HG03575 (cell line): Measurements from ENCODE around the gene PLXNB3.
"Not testable (repeated sequence)": the region's sequence is repeated elsewhere in the genome, so short reads cannot be mapped to it uniquely, and the experiment has no call there.

Experiments
- ATAC-seq: cut with Tn5 transposase; IDR thresholded peaks from one replicate; pipeline ENCODE4 v1.9.1; 2021; ENCODE audit not compliant: unreplicated experiment, insufficient number of reproducible peaks, low FRiP score; ENCODE audit errors: extremely low read depth

Gene PLXNB3

GRCh38 chrX:153746359-153746758, 17.7 kb upstream of the PLXNB3 start:
- no peak for ATAC-seq

GRCh38 chrX:153746991-153747390, 17.1 kb upstream of the PLXNB3 start:
- not testable (repeated sequence) for ATAC-seq

- ATAC-seq, result not testable (repeated sequence)
These were observed 15.0 kb upstream of the PLXNB3 start for GRCh38 chrX:153749017-153749416.

- no peak for ATAC-seq
These were observed 13.8 kb upstream of the PLXNB3 start for GRCh38 chrX:153750127-153750774.

GRCh38 chrX:153755136-153755535, 8.9 kb upstream of the PLXNB3 start:
- no peak for ATAC-seq

GRCh38 chrX:153761863-153762262, 2.2 kb upstream of the PLXNB3 start:
- no peak for ATAC-seq

GRCh38 chrX:153762626-153763173, 1.3 kb upstream of the PLXNB3 start:
- ATAC-seq, result no peak

- no peak for ATAC-seq
These were observed 634 bp upstream of the PLXNB3 start for GRCh38 chrX:153763298-153763932.

- ATAC-seq, result no peak
These were observed 713 bp downstream of the PLXNB3 start for GRCh38 chrX:153764786-153765137.

GRCh38 chrX:153765138-153766079, 1.4 kb downstream of the PLXNB3 start:
- no peak for ATAC-seq

- ATAC-seq, result no peak
These were observed 2.2 kb downstream of the PLXNB3 start for GRCh38 chrX:153766098-153766817.

- ATAC-seq, result no peak
These were observed 3.0 kb downstream of the PLXNB3 start for GRCh38 chrX:153766871-153767673.

GRCh38 chrX:153767674-153768055, 3.6 kb downstream of the PLXNB3 start:
- ATAC-seq, result no peak

GRCh38 chrX:153768311-153769157, 4.5 kb downstream of the PLXNB3 start:
- no peak for ATAC-seq

- no peak for ATAC-seq
These were observed 5.3 kb downstream of the PLXNB3 start for GRCh38 chrX:153769158-153769864.

- ATAC-seq, result no peak
These were observed 6.0 kb downstream of the PLXNB3 start for GRCh38 chrX:153769865-153770600.
